Activated CD8-positive, alpha-beta T cell treated with anti-CD3 and anti-CD28 coated beads, Interleukin-2, amount 10 ng/mL, durations not matched to agents 7 days and 5 days (primary cell): ENCODE results near the gene JAG1. TPM values are rescaled to one million over a fixed set of nuclear protein-coding genes. Genes with fewer than 3 reads are reported as not detected.

Experiments used
- ATAC-seq: fragments of 150-1000 bp; cut with Tn5 transposase; one replicate; pipeline ENCODE4 v1.10.0; 2021; ENCODE audit warnings: moderate library complexity
- CTCF ChIA-PET: fragments of 350-600 bp; sonication (Branson Sonifier 250); formaldehyde crosslinking; loops from one replicate; lab custom pipeline; 2021; ENCODE audit warnings: antibody characterized with exemption; lab: Charles Lee
- POLR2A ChIA-PET: fragments of 350-600 bp; sonication (Branson Sonifier 250); formaldehyde crosslinking; loops from one replicate; lab custom pipeline; 2021; ENCODE audit warnings: antibody characterized with exemption; lab: Charles Lee
- DNase-seq: peaks from one replicate; pipeline ENCODE4 v3.0.0-alpha.2; 2020
- H3K27ac Mint-ChIP-seq: one replicate; pipeline ENCODE4 v1.8.0; 2021; ENCODE audit warnings: mild to moderate bottlenecking, mixed read lengths
- H3K27me3 Mint-ChIP-seq: one replicate; pipeline ENCODE4 v1.8.0; 2021; ENCODE audit warnings: low read depth, mixed read lengths
- H3K36me3 Mint-ChIP-seq: one replicate; pipeline ENCODE4 v1.8.0; 2021; ENCODE audit warnings: low read depth, mixed read lengths
- H3K4me1 Mint-ChIP-seq: one replicate; pipeline ENCODE4 v1.8.0; 2021; ENCODE audit warnings: low read depth, mixed read lengths
- H3K4me3 Mint-ChIP-seq: one replicate; pipeline ENCODE4 v1.8.0; 2021; ENCODE audit warnings: mild to moderate bottlenecking, mixed read lengths
- H3K9me3 Mint-ChIP-seq: one replicate; pipeline ENCODE4 v1.8.0; 2022; ENCODE audit warnings: mixed read lengths; ENCODE audit not compliant: insufficient read depth
- total RNA-seq, 2 experiments: library from RNA; stranded (reverse); gene quantifications; one replicate each; pipeline ENCODE4 v1.2.3, GENCODE V29; 2021

The JAG1 gene
- total RNA-seq, 2 experiments from 2014 or later: 0.16 to 0.34 TPM

GRCh38 chr20:10641467-10641866 lies 32.3 kb downstream of the JAG1 start:
- DNase-seq (no peak), ATAC-seq (no peak)
- Mint-ChIP-seq H3K4me1 (peaks cover 8% of the 10 kb centered on the region), H3K4me3 (no peak overlapping the region), H3K36me3 (peaks cover 10% of the 10 kb centered on the region), H3K27ac (no peak overlapping the region), H3K9me3 (no peaks in the 10 kb centered on the region), H3K27me3 (no peaks in the 10 kb centered on the region)
- CTCF ChIA-PET: no interaction called here
- POLR2A ChIA-PET: no interaction called here

GRCh38 chr20:10640897-10641296 lies 32.9 kb downstream of the JAG1 start:
- Mint-ChIP-seq H3K27me3 (no peaks in the 10 kb centered on the region), H3K4me1 (peaks cover 8% of the 10 kb centered on the region), H3K36me3 (peaks cover 10% of the 10 kb centered on the region), H3K27ac (no peak overlapping the region), H3K9me3 (no peaks in the 10 kb centered on the region), H3K4me3 (no peak overlapping the region)
- DNase-seq (no peak), ATAC-seq (no peak)
- CTCF ChIA-PET: no interaction called here
- POLR2A ChIA-PET: interaction anchor here (0.9 kb wide), 1 partner anchor 9 kb away, joined by 3 read pairs; no protein-coding TSS in a partner anchor

- H3K27ac Mint-ChIP-seq: no peak overlapping the region
- CTCF ChIA-PET: interaction anchor here (1.0 to 1.1 kb wide), 2 partner anchors 11 to 88 kb away, joined by 3 read pairs; no protein-coding TSS in a partner anchor
- no peaks in the 10 kb centered on the region for H3K27me3 Mint-ChIP-seq
- DNase-seq (no peak), ATAC-seq (no peak)
- H3K9me3 Mint-ChIP-seq: no peaks in the 10 kb centered on the region
- H3K4me1 Mint-ChIP-seq: peaks cover 8% of the 10 kb centered on the region
- H3K36me3 Mint-ChIP-seq: peaks cover 8% of the 10 kb centered on the region
- H3K4me3 Mint-ChIP-seq: no peak overlapping the region
- POLR2A ChIA-PET: interaction anchor here (0.7 to 0.9 kb wide), 2 partner anchors 8 to 9 kb away, joined by 3 read pairs; no protein-coding TSS in a partner anchor
Measured at GRCh38 chr20:10639737-10640556, 33.9 kb downstream of the JAG1 start.

GRCh38 chr20:10639077-10639736 lies 34.6 kb downstream of the JAG1 start:
- no peaks in the 10 kb centered on the region for H3K27me3 Mint-ChIP-seq

GRCh38 chr20:10637563-10637962 lies 36.2 kb downstream of the JAG1 start:
- Mint-ChIP-seq H3K27ac (no peak overlapping the region), H3K27me3 (no peaks in the 10 kb centered on the region), H3K36me3 (peaks cover 6% of the 10 kb centered on the region), H3K9me3 (no peaks in the 10 kb centered on the region), H3K4me1 (no peaks in the 10 kb centered on the region), H3K4me3 (no peak overlapping the region)
- no peak for DNase-seq
- ChIA-PET CTCF (no interaction called here), POLR2A (interaction anchor here (0.6 kb wide), 1 partner anchor 8 kb away, joined by 3 read pairs; no protein-coding TSS in a partner anchor)
- no peak for ATAC-seq

More at GRCh38 chr20:10639077-10639736, 34.6 kb downstream of the JAG1 start:
- no peak overlapping the region for H3K27ac Mint-ChIP-seq
- peaks cover 2% of the 10 kb centered on the region for H3K4me1 Mint-ChIP-seq
- peaks cover 8% of the 10 kb centered on the region for H3K36me3 Mint-ChIP-seq
- no peak overlapping the region for H3K4me3 Mint-ChIP-seq
- CTCF ChIA-PET: interaction anchor here (1.0 to 1.1 kb wide), 2 partner anchors 11 to 87 kb away, joined by 3 read pairs; no protein-coding TSS in a partner anchor
- DNase-seq (no peak), ATAC-seq (no peak)
- POLR2A ChIA-PET: interaction anchor here (0.7 kb wide), 1 partner anchor 10 kb away, joined by 3 read pairs; no protein-coding TSS in a partner anchor
- no peaks in the 10 kb centered on the region for H3K9me3 Mint-ChIP-seq

- DNase-seq (no peak), ATAC-seq (no peak)
- Mint-ChIP-seq H3K27ac (no peak overlapping the region), H3K36me3 (peaks cover 3% of the 10 kb centered on the region), H3K4me1 (no peaks in the 10 kb centered on the region), H3K27me3 (no peaks in the 10 kb centered on the region), H3K9me3 (no peaks in the 10 kb centered on the region), H3K4me3 (no peak overlapping the region)
- ChIA-PET CTCF (no interaction called here), POLR2A (no interaction called here)
Measured at GRCh38 chr20:10637031-10637559, 36.7 kb downstream of the JAG1 start.

GRCh38 chr20:10636326-10636818 lies 37.4 kb downstream of the JAG1 start:
- POLR2A ChIA-PET: no interaction called here

GRCh38 chr20:10635476-10636208 lies 38.2 kb downstream of the JAG1 start:
- Mint-ChIP-seq H3K27me3 (no peaks in the 10 kb centered on the region), H3K36me3 (peaks cover 3% of the 10 kb centered on the region), H3K4me3 (no peak overlapping the region), H3K4me1 (no peaks in the 10 kb centered on the region), H3K27ac (no peak overlapping the region), H3K9me3 (no peaks in the 10 kb centered on the region)
- ATAC-seq (no peak), DNase-seq (no peak)
- ChIA-PET CTCF (no interaction called here), POLR2A (no interaction called here)

More at GRCh38 chr20:10636326-10636818, 37.4 kb downstream of the JAG1 start:
- Mint-ChIP-seq H3K4me1 (no peaks in the 10 kb centered on the region), H3K27ac (no peak overlapping the region), H3K27me3 (no peaks in the 10 kb centered on the region), H3K36me3 (peaks cover 3% of the 10 kb centered on the region), H3K4me3 (no peak overlapping the region), H3K9me3 (no peaks in the 10 kb centered on the region)
- CTCF ChIA-PET: no interaction called here
- DNase-seq (no peak), ATAC-seq (no peak)

- CTCF ChIA-PET: no interaction called here
- ATAC-seq (no peak), DNase-seq (no peak)
Measured at GRCh38 chr20:10634683-10635411, 39.0 kb downstream of the JAG1 start.

GRCh38 chr20:10634211-10634610 lies 39.6 kb downstream of the JAG1 start:
- no peak overlapping the region for H3K27ac Mint-ChIP-seq
- no peaks in the 10 kb centered on the region for H3K9me3 Mint-ChIP-seq
- no peaks in the 10 kb centered on the region for H3K27me3 Mint-ChIP-seq
- H3K4me1 Mint-ChIP-seq: no peaks in the 10 kb centered on the region
- no peaks in the 10 kb centered on the region for H3K36me3 Mint-ChIP-seq
- H3K4me3 Mint-ChIP-seq: no peak overlapping the region
- no peak for ATAC-seq
- POLR2A ChIA-PET: no interaction called here
- DNase-seq: no peak
- CTCF ChIA-PET: no interaction called here

More at GRCh38 chr20:10634683-10635411, 39.0 kb downstream of the JAG1 start:
- H3K27ac Mint-ChIP-seq: no peak overlapping the region
- H3K9me3 Mint-ChIP-seq: no peaks in the 10 kb centered on the region
- no peaks in the 10 kb centered on the region for H3K27me3 Mint-ChIP-seq
- no peak overlapping the region for H3K4me3 Mint-ChIP-seq
- peaks cover 3% of the 10 kb centered on the region for H3K36me3 Mint-ChIP-seq
- POLR2A ChIA-PET: no interaction called here
- H3K4me1 Mint-ChIP-seq: no peaks in the 10 kb centered on the region

GRCh38 chr20:10633718-10634117 lies 40.1 kb downstream of the JAG1 start:
- ATAC-seq (no peak), DNase-seq (no peak)
- Mint-ChIP-seq H3K27me3 (no peaks in the 10 kb centered on the region), H3K9me3 (no peaks in the 10 kb centered on the region), H3K4me3 (no peak overlapping the region), H3K27ac (no peak overlapping the region), H3K36me3 (no peaks in the 10 kb centered on the region), H3K4me1 (no peaks in the 10 kb centered on the region)
- ChIA-PET CTCF (no interaction called here), POLR2A (no interaction called here)
